ENCODE results near the gene DIS3L2.
"Not testable (repeated sequence)": the region's sequence is repeated elsewhere in the genome, so short reads cannot be mapped to it uniquely, and the experiment has no call there.

DIS3L2 gene

GRCh38 chr2:232333361-232334135 is 372.0 kb downstream of the DIS3L2 start:
- no peak for DNase-seq (ENCODE audit: low spot score)

DNA sequence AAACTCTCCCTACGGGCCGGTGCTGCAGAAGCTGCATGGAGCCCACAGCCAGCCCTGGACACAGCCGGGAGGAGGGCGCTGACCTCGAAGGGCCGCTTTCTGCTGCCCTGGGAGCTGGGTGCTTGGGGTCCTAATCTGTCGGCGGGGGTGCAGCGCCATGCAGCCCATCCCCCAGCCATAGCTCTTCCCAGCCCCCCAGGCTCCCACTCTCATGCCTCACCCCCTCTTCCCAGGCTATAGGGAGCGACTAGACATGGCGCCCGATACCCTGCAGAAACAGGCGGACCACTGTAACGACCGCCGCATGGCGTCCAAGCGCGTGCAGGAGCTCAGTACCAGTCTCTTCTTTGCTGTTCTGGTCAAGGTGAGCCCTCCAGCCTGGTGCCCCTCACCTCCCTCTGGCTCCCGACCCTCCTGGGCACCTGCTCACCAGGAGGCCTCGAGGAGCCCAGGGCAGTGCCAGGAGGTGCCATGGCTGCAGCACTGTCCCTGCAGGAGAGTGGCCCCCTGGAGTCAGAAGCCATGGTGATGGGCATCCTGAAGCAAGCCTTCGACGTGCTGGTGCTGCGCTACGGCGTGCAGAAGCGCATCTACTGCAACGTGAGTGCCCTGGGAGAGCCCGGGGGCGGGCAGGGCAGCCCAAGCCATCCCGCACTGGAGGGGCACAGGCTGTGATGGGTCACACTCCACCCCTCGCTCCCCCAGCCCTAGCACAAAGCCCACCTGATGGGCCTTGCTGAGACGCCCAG is 372.8 kb downstream of the DIS3L2 start:
- DNase-seq (ENCODE audit: low spot score) = not testable (repeated sequence)

DNA sequence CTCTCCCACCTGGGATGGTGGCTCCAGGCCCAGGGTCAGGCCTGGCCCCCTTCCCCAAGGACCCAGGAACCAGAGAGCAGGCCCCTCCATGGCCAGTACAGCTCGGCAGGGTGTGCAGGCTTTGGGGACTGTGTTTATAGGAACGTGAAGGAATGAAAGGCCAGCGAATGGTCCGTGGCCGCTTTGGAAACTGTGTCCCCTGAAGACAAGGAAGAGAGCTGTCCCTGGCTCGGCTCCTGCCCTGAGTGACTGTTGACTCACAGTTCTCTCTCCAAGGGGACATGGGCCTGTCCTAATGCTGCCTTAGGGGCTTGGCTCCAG is 373.3 kb downstream of the DIS3L2 start:
- DNase-seq (ENCODE audit: low spot score) = not testable (repeated sequence)

DNA sequence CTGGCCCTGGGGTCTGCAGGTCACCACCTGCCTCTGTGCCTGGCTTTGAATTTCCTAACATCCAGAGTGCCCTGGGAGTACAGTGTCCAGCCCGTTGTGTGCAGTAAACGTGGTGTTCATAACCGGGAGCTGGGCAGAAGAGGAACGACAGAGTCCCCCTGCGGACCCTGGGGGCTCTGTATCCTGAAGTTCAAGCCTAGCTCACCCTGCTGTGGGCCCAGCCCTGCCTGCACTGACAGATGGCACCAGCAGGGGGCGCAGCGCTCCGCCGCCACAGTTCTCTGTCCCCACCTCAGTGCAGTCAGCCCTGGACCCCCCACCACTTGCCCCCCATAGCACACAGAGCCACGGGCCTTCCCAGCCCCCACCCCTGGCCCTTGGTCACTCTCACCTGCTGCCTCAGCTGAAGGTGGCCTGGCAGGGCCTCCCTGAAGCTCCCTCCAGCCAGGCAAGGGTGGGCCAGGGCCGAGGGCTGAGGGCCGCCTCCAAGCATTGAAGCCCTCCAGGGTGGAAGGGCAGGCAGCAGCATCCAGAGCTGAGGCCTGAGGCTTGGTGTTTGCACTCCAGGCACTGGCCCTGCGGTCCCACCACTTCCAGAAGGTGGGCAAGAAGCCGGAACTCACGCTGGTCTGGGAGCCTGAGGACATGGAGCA is 373.8 kb downstream of the DIS3L2 start:
- DNase-seq (ENCODE audit: low spot score) = not testable (repeated sequence)

DNA sequence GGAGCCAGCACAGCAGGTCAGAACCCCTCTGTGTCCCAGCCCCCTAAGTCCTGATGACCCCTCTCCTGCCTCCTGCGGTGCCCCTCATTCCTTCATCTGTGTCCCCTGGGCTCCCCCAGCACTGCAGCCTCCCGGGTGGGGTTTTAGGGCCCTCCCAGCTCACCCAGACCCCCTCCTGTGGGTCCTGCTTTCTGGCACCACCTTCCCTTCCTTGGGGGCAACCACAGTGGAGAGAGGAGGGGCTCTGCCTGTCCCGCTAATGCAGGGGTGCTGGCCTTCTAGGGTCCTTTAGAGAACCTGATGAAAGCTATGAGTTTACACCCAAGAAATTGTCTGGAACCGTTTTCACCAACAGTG is 374.3 kb downstream of the DIS3L2 start:
- no peak for DNase-seq (ENCODE audit: low spot score)

DNA sequence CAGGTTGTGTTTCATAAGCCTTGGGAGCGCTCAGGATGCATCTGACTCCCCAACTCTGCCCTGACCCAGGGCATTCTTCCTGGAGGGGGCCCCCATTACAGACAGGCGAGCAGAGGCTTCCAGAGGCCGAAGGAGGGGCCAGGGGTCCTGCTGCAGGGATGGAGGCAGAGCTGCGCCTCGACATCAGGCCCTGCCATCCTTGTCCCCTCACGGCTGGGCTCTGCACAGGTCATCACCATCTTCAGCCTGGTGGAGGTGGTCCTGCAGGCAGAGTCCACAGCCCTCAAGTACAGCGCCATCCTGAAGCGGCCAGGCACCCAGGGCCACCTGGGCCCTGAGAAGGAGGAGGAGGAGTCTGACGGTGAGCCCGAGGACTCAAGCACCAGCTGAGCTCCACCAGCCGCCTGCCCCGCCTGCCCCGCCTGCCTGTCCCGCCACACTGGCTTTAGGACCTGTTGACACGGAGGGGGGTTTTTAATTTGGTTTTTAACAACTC is 374.8 kb downstream of the DIS3L2 start:
- DNase-seq (ENCODE audit: low spot score) = no peak

GRCh38 chr2:232336981-232337720 is 375.6 kb downstream of the DIS3L2 start:
- DNase-seq (ENCODE audit: low spot score) = no peak

DNA sequence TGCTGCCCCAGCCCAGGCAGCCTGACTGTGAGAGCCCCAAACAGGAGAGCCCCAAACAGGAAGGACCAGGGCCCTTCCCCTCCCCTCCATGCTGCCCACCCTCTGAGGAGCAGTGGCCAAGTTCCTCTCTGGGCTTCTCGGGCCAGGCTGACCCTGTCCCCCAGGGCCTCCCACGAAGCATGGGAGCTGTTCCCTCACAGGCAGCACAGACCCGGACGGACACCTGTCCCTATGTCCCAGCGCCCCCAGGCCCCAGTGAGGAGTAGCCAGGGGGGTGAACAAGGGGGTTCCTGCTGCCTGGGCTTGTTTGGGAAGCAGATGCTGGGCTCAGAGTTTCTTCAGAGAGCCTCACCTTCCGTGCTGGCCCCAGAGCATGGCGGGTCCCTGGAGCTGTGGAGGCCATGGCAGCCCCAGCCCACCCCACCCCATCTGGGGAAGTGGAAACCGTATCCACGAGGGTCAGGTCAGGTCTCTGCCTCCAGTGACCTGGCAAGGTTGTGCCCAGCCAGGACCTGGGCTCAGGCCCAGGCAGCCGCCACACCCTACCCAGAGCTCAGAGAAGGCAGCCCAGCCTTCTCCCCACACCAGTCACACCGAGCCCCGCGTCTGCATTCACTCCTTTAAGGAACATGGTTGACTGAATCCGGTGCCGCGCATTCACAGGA is 376.7 kb downstream of the DIS3L2 start:
- DNase-seq (ENCODE audit: low spot score) = not testable (repeated sequence)

DNA sequence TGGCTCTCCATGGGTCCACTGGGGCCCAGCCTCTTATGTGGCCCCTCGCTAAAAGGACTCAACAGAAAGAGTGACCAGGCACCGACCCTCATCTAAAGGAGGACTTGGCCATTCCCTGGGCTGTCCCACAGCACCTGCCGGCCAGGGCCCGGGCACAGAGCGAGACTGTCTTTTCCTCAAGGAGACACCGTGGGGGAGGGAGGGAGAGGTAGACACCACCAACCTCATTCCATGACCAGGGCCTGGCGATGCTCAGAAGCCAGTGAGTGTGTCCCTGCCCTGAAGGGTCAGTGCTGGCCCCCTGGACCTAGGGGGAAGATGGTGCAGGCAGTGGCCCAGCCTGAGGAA is 377.2 kb downstream of the DIS3L2 start:
- no peak for DNase-seq (ENCODE audit: low spot score)

GRCh38 chr2:232339121-232340081 is 377.9 kb downstream of the DIS3L2 start:
- no peak for DNase-seq (ENCODE audit: low spot score)

GRCh38 chr2:232340171-232340935 is 378.8 kb downstream of the DIS3L2 start:
- no peak for DNase-seq (ENCODE audit: low spot score)

DNA sequence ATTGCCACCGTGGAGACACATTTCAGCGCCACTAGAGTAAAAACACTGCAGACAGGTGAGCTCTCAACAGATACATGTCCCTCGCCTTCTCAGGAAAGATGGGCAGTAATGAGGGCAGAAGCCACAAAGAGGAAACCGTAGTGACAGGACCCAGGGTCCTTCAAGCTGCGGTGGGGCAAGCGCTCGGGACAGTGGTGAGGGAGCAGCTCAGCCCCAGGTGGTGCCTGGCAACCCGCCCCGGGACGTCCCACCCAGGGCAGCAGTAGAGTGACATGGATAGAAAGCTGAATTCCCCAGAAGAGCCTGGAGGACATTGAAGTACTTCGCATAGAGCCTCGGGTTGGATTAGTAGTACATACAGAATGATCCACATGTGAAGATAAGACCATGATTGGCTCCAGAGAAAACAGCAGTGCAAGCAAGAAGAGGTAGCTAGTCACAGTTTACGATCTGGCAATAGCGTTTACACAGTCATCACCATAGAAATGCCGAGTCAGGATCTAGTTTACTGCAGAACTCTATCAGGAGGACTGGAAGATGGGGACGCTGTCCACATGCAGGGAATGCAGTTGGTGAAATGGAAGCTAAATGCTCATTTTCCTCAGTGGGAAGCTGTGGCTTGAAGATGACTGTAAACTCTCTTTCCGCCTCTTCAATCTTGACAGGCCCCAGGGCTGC is 379.7 kb downstream of the DIS3L2 start:
- no peak for DNase-seq (ENCODE audit: low spot score)

DNA sequence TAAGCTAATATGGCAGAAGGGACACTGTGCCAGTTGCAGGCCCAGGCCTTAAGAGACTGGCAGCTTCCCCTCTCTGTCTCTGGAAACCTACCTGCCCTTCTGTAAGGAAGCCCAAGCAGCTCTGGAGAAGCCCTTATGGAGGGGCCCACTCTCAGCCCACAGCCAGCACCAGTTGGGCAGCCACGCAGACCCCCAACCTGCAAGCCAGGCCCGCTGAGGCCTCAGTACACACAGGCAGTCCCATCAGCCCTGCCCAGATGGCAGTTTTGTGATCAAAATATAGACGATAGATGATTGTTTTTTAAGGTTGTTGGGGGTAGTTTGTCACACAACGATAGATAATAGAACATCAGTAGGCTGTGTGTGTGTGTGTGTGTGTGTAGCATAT is 380.2 kb downstream of the DIS3L2 start:
- DNase-seq (ENCODE audit: low spot score) = no peak

DNA sequence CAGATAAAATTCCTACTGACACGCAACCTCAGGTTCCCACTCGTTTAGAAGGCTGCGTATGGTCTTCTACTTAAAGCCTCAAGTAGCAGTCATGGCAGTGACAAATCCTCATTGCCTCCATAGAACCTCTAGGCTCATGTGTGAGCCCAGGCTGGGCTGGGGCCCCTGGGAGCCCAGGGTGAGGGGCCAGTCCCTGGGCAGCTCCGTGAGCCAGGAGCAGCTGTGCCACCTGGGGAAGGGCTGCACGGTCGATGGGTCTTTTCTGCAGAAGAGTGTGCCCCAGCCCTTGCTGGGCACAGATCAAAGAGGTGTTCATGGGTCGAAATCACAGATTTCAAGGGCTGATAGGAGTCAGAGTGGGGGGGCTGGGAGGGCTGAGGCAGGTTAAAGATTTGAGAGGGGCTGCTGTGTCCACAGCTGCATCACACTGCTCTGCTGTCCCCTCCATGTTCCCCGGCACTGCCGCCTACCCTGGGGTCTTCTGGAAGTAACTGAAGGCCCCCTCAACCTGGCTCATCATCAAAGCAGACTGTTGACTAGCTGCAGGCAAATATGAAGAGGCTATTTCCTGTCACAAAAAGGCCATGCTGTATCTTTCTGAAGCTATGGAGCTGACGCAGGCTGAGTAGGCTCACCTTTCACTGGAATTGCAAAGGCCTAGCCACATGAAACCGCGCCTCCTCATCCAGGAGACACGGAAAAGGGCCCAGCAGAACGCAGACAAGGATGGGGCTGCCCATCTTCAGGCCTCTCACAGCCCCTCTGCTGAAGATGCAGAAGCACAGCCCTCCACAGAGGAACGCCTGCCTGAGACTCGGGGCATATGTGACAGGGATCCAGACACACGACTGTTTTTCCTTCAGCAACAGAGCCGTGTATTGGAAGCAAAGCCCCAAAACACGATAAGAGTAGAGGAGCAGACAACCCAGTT is 381.4 kb downstream of the DIS3L2 start:
- DNase-seq (ENCODE audit: low spot score) = no peak

DNA sequence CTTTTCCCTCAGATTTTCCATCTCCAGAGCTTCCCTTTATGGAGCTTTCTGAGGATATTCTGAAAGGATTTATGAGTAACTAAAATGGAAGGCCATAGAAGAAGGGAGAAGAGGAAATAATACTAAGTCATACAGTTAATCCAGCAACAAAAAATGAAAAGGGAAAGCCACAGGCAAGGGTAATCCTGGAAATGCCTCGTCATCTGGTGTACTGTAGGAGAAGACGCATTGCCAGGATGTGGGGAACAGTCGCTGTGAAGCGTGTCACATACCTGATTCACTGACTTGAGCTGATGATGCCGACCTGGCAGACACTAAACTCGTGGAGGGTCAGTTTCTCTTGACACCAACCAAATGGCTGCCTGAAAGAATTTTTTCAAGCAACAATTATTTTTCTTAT is 382.3 kb downstream of the DIS3L2 start:
- no peak for DNase-seq (ENCODE audit: low spot score)

GRCh38 chr2:232345251-232345650 is 383.7 kb downstream of the DIS3L2 start:
- no peak for DNase-seq (ENCODE audit: low spot score)

GRCh38 chr2:232347369-232347768 is 385.9 kb downstream of the DIS3L2 start:
- DNase-seq (ENCODE audit: low spot score) = no peak

DNA sequence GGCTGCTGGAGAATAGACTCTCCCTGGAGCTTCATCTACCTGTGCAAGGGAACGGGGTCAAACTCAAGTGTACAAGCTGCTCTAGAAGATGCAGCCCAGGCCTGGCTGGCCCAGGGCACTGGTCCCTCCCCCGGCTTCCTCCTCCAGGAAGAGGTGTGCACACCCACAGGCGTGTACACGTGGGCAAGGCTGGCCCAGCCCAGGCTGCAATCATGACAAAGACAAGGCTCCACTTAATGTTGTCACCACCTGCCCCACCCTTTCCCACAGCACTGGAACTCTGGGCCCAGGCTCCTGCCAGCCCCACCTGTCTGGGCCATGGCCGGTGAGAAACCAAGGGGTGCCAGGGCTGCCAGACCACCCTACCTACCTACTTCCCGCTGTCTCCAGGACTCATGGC is 387.4 kb downstream of the DIS3L2 start:
- DNase-seq (ENCODE audit: low spot score) = no peak
